Bronchial epithelial cell (primary cell): ENCODE results near the gene BRD4. TPM values are rescaled to one million over a fixed set of nuclear protein-coding genes. Genes with fewer than 3 reads are reported as not detected.
A peak's percentile ranks its signal among the peaks of the same experiment; 100 is the strongest.

Experiments used
- DNase-seq: peaks from one replicate; pipeline ENCODE4 v3.0.0-alpha.2; 2010; ENCODE audit warnings: low read depth
- FAIRE-seq: peaks from 2 replicates; lab custom pipeline; 2011; peaks lifted over from hg19 to GRCh38; lab: Jason Lieb, UNC
- H3K27me3 ChIP-seq: 2 replicates; pipeline ENCODE4 v1.5.1; 2011; ENCODE audit warnings: low read length; ENCODE audit not compliant: control insufficient read depth, insufficient read depth
- H3K36me3 ChIP-seq: 2 replicates; pipeline ENCODE4 v1.5.1; 2011; ENCODE audit warnings: low read length; ENCODE audit not compliant: control insufficient read depth, insufficient read depth
- H3K4me3 ChIP-seq: 2 replicates; pipeline ENCODE4 v1.5.1; 2011; ENCODE audit warnings: mild to moderate bottlenecking, low read depth, low read length, control low read depth
- CTCF ChIP-seq: IDR thresholded peaks from 2 replicates; pipeline ENCODE4 v1.5.1; 2011; ENCODE audit warnings: mild to moderate bottlenecking, moderate library complexity, low read length, control low read depth, inconsistent platforms; ENCODE audit not compliant: insufficient read depth, severe bottlenecking
- total RNA-seq: library from RNA; depleted of rRNA; stranded (reverse); fragments of >200 nt; gene quantifications from 2 replicates; pipeline ENCODE4 v1.2.1, GENCODE V29; 2014

BRD4 gene
- total RNA-seq, 1 donor from 2014 or later, result 12.1 TPM

DNA sequence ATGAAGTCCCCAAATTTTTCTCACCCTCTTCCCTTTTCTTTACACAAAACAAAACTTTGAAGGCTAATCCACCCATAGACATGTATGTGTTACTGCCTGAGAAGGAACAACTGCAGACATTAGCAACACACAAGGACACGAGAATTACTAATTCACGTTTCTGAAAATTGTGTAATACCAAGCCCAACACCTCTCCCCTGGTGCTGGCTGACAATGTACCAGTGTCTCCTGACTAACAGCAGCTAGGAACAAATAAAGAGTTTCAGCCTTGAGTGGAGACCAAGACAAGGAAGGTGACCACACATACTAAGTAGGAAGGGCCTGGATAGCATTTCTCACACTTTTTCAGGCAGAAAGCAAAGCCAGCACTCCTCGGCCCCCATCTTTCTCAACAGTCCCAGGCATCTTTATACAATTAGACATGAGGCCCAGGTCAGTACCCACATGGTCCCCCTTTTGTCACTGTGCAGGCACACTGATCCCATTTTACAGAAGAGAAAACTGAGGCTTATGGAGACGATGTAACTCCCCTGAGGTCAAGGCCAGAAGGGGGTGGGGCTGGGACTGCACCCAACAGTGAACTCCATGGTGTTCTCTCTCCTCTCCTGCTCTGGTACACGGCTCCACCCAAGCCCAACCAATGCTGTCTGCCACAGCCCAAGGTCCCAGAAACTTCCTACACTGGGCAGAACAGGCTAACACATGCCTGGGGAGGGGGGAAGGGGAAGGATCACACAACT is 8.7 kb downstream of the BRD4 start:
- FAIRE-seq (no peak), DNase-seq (peak; percentile 79)
- Histone ChIP-seq H3K4me3 (no peak overlapping the region), H3K27me3 (no peaks in the 10 kb centered on the region), H3K36me3 (peaks cover 1% of the 10 kb centered on the region)
- no peak for TF ChIP-seq CTCF

- no peak for FAIRE-seq
- Histone ChIP-seq H3K4me3 (no peak overlapping the region), H3K36me3 (peaks cover 1% of the 10 kb centered on the region), H3K27me3 (no peaks in the 10 kb centered on the region)
- DNase-seq, result no peak
- TF ChIP-seq CTCF, result no peak
Observed at GRCh38 chr19:15321739-15322138, 10.6 kb downstream of the BRD4 start.

- Histone ChIP-seq H3K36me3 (peaks cover 1% of the 10 kb centered on the region), H3K4me3 (no peak overlapping the region), H3K27me3 (no peaks in the 10 kb centered on the region)
- no peak for FAIRE-seq
- DNase-seq, result no peak
- no peak for TF ChIP-seq CTCF
Observed at GRCh38 chr19:15320116-15320515, 12.2 kb downstream of the BRD4 start.

DNA sequence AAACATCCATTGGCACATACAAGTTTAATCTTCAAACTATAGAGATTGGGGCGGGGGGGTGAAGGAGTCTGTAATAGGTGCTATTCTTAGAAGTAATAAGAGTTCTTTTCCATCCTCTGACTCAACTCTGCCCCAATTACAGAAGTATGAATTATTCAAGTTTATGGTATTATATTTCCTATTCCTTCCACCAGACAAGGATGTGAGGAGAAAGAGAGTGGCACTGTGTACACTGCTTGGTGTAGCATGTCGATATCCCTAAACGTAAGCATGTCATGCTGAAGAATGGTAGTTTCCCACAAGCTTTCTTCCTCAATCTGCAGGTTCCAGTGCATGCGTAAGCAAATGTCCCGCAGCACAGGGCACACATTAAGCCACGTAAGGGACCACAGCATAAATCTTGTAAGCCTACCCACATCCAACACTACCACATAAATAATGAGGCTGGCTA is 14.1 kb downstream of the BRD4 start:
- Histone ChIP-seq H3K36me3 (peaks cover 1% of the 10 kb centered on the region), H3K27me3 (no peaks in the 10 kb centered on the region), H3K4me3 (no peak overlapping the region)
- no peak for TF ChIP-seq CTCF
- DNase-seq (no peak), FAIRE-seq (no peak)

DNA sequence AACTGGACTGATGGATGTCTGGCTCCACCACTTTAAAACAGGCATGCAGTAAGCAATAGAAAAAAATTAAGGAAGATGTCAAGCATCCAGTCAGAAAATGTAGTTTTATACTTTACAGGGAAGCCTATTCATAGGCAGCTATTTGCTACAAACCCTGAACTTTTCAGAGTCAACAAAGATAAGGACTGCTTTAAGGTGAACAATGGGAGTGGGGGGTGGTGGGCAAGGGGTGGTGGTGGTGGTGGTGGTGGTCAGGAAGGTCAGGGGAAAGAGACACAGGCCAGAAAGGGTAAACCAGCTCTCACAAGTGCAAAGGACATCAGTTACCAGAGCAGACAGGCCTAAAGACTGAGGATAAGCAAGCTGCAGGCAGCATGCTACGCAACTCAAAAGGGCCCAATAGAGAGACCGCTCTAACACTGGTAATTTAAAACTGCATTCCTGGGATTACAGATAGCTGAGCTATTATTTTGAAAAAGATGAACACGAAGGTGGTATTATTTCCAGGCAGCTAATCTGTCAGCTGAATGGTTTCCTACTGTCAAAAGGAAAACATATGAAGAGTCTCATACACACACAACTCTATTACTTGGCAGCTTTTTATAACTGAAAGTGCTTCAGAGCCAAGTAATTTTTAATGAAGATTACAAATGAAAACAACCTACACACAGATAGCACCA is 14.8 kb downstream of the BRD4 start:
- Histone ChIP-seq H3K4me3 (no peak overlapping the region), H3K36me3 (peaks cover 1% of the 10 kb centered on the region), H3K27me3 (no peaks in the 10 kb centered on the region)
- no peak for FAIRE-seq
- DNase-seq, result no peak
- no peak for TF ChIP-seq CTCF
